ENCODE measurements around the gene SLC47A2. TPM values are rescaled to one million over a fixed set of nuclear protein-coding genes. Genes with fewer than 3 reads are reported as not detected.

The SLC47A2 gene
- polyA plus RNA-seq, 1 donor from 2014 or later = not detected

GRCh38 chr17:19724501-19725420 lies 8.4 kb upstream of the SLC47A2 start:
- Histone ChIP-seq H3K9me2 (ENCODE audit: insufficient read depth, low read length) (no peaks in the 10 kb centered on the region), H3K9me3 (ENCODE audit: low read length) (no peaks in the 10 kb centered on the region), H3K27me3 (ENCODE audit: insufficient read depth, low read depth, low read length) (no peaks in the 10 kb centered on the region), H3K36me3 (ENCODE audit: insufficient read depth, low read length) (no peaks in the 10 kb centered on the region), H4K20me1 (ENCODE audit: insufficient read depth) (no peaks in the 10 kb centered on the region), H3K4me2 (ENCODE audit: low read length) (no peak overlapping the region), H2AFZ (ENCODE audit: low read depth, low read length) (no peak overlapping the region), H3K79me2 (replicated peaks; ENCODE audit: insufficient read depth, low read length) (no peaks in the 10 kb centered on the region), H3K9ac (ENCODE audit: low read length) (no peak overlapping the region), H3K27ac (ENCODE audit: low read length) (no peak overlapping the region), H3K4me3 (ENCODE audit: low read length) (no peak overlapping the region), H3F3A (ENCODE audit: insufficient read depth, low read length, poor library complexity, severe bottlenecking) (no peaks in the 10 kb centered on the region)
- no peak for TF ChIP-seq POLR2AphosphoS5 (IDR thresholded peaks at IDR 0.05)
- TF ChIP-seq REST (IDR thresholded peaks at IDR 0.05; ENCODE audit: borderline replicate concordance) = no peak
- no peak for TF ChIP-seq TAF1 (IDR thresholded peaks at IDR 0.05; ENCODE audit: low read depth)
- TF ChIP-seq SMC3 (conservative IDR thresholded peaks at IDR 0.05; ENCODE audit: poor library complexity) = no peak
- TF ChIP-seq MXI1 (conservative IDR thresholded peaks at IDR 0.05; ENCODE audit: poor library complexity, severe bottlenecking) = no peak
- TF ChIP-seq EZH2 (IDR thresholded peaks at IDR 0.05; ENCODE audit: borderline replicate concordance, insufficient read depth, low read length, poor library complexity, severe bottlenecking) = no peak
- no peak for TF ChIP-seq CTCF (IDR thresholded peaks at IDR 0.05; ENCODE audit: poor library complexity, severe bottlenecking)
- no peak for TF ChIP-seq EP300 (conservative IDR thresholded peaks at IDR 0.05; ENCODE audit: poor library complexity, severe bottlenecking)
- no peak for TF ChIP-seq RAD21 (conservative IDR thresholded peaks at IDR 0.05)

- Histone ChIP-seq H3K27ac (ENCODE audit: low read length) (no peak overlapping the region), H2AFZ (ENCODE audit: low read depth, low read length) (no peak overlapping the region), H3K4me2 (ENCODE audit: low read length) (no peak overlapping the region), H3K27me3 (ENCODE audit: insufficient read depth, low read depth, low read length) (no peaks in the 10 kb centered on the region), H3K36me3 (ENCODE audit: insufficient read depth, low read length) (no peaks in the 10 kb centered on the region), H4K20me1 (ENCODE audit: insufficient read depth) (no peaks in the 10 kb centered on the region), H3K9ac (ENCODE audit: low read length) (no peak overlapping the region), H3F3A (ENCODE audit: insufficient read depth, low read length, poor library complexity, severe bottlenecking) (no peaks in the 10 kb centered on the region), H3K4me3 (ENCODE audit: low read length) (no peak overlapping the region), H3K9me3 (ENCODE audit: low read length) (no peaks in the 10 kb centered on the region), H3K9me2 (ENCODE audit: insufficient read depth, low read length) (no peaks in the 10 kb centered on the region), H3K79me2 (replicated peaks; ENCODE audit: insufficient read depth, low read length) (no peaks in the 10 kb centered on the region)
- TF ChIP-seq TAF1 (IDR thresholded peaks at IDR 0.05; ENCODE audit: low read depth) (no peak), RAD21 (conservative IDR thresholded peaks at IDR 0.05) (no peak), REST (IDR thresholded peaks at IDR 0.05; ENCODE audit: borderline replicate concordance) (no peak), MXI1 (conservative IDR thresholded peaks at IDR 0.05; ENCODE audit: poor library complexity, severe bottlenecking) (no peak), CTCF (IDR thresholded peaks at IDR 0.05; ENCODE audit: poor library complexity, severe bottlenecking) (no peak), SMC3 (conservative IDR thresholded peaks at IDR 0.05; ENCODE audit: poor library complexity) (no peak), EP300 (conservative IDR thresholded peaks at IDR 0.05; ENCODE audit: poor library complexity, severe bottlenecking) (no peak), POLR2AphosphoS5 (IDR thresholded peaks at IDR 0.05) (no peak), EZH2 (IDR thresholded peaks at IDR 0.05; ENCODE audit: borderline replicate concordance, insufficient read depth, low read length, poor library complexity, severe bottlenecking) (no peak)
Observed at GRCh38 chr17:19723964-19724363, 7.6 kb upstream of the SLC47A2 start.
